ES-I3 (cell line): ENCODE measurements around the gene ACAP2.
"Not testable (repeated sequence)": the region's sequence is repeated elsewhere in the genome, so short reads cannot be mapped to it uniquely, and the experiment has no call there.

Source experiments
- H3K36me3 ChIP-seq: 2 replicates; pipeline ENCODE4 v1.6.1; 2013; ENCODE audit warnings: mild to moderate bottlenecking, low read length, control low read depth, moderate library complexity; ENCODE audit not compliant: insufficient read depth
- H3K4me1 ChIP-seq: 2 replicates; pipeline ENCODE4 v1.6.1; 2013; ENCODE audit warnings: mild to moderate bottlenecking, control low read depth, low read length; ENCODE audit not compliant: insufficient read depth
- H3K9ac ChIP-seq: 2 replicates; pipeline ENCODE4 v1.6.1; 2013; ENCODE audit warnings: low read depth, mild to moderate bottlenecking, low read length, moderate library complexity
- H3K9me3 ChIP-seq: 2 replicates; pipeline ENCODE4 v1.6.1; 2013; ENCODE audit warnings: mild to moderate bottlenecking, low read length, moderate library complexity; ENCODE audit not compliant: control insufficient read depth, insufficient read depth

ACAP2 gene

DNA sequence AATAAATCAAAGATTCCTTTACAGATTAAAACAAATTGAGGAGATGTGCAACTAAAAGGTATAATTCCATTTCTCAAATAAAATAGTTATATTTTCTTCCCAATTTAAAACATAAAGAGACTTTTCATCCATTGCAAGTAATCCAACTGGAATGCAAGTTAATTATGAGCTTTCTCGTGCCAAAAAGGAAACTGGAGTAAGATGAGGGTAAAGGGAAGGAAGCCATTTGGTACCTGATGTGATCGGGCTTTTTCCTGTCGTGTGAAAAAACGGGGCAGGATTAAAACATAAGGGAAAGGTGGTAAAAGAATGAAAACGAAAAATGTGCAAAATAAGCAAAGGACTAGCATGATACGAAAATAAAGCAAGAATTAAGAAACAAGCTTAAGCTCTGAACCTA, 130.1 kb downstream of the ACAP2 start:
- H3K9ac ChIP-seq, result no peak overlapping the region
- no peaks in the 10 kb centered on the region for H3K9me3 ChIP-seq

DNA sequence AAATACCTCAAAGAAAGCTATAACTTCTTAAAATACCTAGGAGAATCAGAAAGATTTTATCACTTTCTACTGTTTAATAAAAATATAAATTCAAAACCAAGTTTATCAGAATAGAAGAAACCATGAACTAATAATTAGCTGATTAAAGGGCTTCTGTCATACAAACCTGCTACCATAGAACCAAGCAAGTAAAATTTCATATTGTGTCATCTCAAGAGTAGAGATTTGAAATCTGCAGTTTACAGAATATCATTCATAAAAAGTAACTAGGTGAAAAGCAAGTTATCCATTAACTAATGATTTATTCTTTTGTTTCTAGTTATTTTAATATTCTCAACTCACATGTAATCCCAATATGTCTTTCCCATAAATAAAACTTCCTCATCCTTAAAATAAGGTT, 135.1 kb downstream of the ACAP2 start:
- Histone ChIP-seq H3K9me3 (no peaks in the 10 kb centered on the region), H3K36me3 (no peaks in the 10 kb centered on the region), H3K9ac (no peak overlapping the region), H3K4me1 (no peaks in the 10 kb centered on the region)

More for the DNA sequence above, 130.1 kb downstream of the ACAP2 start:
- Histone ChIP-seq H3K36me3 (no peaks in the 10 kb centered on the region), H3K4me1 (no peaks in the 10 kb centered on the region)

DNA sequence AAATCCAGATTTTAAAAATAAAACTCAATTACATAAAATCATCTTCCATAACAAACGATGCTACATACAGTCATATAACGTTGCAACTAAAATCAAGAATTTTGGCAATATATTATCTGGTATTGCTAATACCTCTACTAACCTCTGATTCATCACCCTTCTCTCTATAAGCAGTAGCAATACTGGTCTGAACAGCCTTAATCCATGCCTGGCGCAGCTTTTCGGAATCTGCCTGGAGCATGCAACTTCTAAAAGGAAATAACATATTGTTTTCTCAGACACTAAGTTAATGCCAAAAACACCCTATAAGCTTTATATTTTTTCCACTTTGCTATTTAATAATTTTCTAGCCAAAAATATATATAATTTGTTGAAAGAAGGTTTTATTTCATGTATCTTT, 136.5 kb downstream of the ACAP2 start:
- no peaks in the 10 kb centered on the region for H3K9me3 ChIP-seq
- no peak overlapping the region for H3K9ac ChIP-seq
- no peaks in the 10 kb centered on the region for H3K4me1 ChIP-seq
- peaks cover 3% of the 10 kb centered on the region; the same call in 1 of the 2 replicates for H3K36me3 ChIP-seq

DNA sequence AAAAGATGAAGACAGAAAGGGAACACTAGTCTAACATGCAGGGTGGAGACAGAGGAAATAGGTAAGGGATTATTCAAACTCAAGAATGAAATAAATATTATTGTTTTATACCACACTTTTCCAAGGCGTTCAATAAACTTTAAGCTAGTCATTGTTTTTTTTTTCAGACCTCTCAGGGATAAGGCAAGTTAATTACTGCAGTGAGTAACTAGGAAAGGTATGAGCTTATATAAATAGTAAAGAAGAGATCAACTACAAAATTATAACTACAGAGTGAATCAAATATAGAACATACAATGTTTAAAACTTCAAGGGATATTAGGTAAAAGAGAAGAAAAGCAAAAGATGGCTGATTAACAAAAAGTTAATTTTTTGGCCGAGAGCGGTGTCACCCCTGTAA, 140.4 kb downstream of the ACAP2 start:
- H3K36me3 ChIP-seq, result peaks cover 3% of the 10 kb centered on the region; the same call in 1 of the 2 replicates
- no peaks in the 10 kb centered on the region for H3K4me1 ChIP-seq
- H3K9me3 ChIP-seq, result no peaks in the 10 kb centered on the region
- no peak overlapping the region for H3K9ac ChIP-seq

DNA sequence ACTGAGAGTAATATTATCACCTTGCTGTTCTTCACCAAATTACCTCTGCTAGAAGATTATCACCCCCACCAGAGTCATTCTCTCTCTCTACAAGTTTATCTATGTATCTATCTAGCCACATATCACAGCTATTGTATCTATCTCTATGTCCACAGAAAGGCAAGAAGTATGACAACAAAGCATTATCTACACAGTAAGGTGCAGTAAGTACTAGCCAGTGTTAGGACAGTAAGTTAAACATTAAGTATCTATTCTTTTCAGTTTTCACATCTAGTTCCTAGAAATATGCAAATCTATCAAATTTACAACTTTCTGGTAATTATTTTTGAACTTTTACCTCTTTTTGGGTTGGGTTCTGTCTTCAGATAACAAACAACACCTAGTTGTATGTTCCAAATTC, 145.4 kb downstream of the ACAP2 start:
- Histone ChIP-seq H3K36me3 (peaks cover 3% of the 10 kb centered on the region; the same call in 1 of the 2 replicates), H3K4me1 (no peaks in the 10 kb centered on the region), H3K9me3 (no peaks in the 10 kb centered on the region), H3K9ac (no peak overlapping the region)

DNA sequence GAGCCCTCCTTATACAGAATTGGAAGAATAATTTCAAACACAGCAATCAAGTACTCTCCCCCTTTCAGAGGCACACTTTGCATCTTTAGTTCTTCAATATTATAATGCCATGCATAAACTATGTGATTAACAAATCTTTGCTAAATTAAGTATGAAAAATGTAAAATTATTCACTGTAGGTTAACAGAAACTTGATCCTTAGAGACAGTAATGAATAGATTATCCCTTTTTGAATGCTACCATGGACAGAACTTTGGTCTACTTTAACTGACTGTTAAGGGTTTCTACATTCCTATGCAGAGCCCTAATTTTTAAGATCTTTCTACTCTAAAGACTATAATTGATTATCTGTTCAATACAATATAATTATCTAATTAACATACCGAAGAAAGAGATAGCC, 146.2 kb downstream of the ACAP2 start:
- H3K4me1 ChIP-seq, result no peaks in the 10 kb centered on the region
- no peaks in the 10 kb centered on the region for H3K9me3 ChIP-seq
- H3K9ac ChIP-seq, result no peak overlapping the region
- peaks cover under 1% of the 10 kb centered on the region; the same call in 1 of the 2 replicates for H3K36me3 ChIP-seq

DNA sequence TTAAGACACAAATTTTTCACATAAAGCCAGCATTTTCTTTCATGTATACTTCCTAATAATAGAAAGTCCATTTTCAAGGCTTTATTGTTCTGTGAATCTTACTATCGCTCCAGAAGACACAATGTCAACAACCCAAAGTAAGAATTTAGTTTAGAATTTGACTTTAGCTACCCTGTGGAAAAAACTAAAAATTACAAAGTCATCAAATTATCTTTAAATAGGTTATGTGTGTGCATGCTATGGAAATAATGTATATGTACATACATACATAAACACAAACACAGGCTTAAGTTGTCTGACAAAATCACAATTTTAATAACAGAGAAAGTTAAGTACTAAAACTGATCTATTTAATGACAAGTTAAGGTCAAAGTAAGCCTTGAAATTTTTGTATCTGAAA, 151.7 kb downstream of the ACAP2 start:
- Histone ChIP-seq H3K4me1 (no peaks in the 10 kb centered on the region), H3K9ac (no peak overlapping the region), H3K36me3 (no peaks in the 10 kb centered on the region), H3K9me3 (no peaks in the 10 kb centered on the region)

DNA sequence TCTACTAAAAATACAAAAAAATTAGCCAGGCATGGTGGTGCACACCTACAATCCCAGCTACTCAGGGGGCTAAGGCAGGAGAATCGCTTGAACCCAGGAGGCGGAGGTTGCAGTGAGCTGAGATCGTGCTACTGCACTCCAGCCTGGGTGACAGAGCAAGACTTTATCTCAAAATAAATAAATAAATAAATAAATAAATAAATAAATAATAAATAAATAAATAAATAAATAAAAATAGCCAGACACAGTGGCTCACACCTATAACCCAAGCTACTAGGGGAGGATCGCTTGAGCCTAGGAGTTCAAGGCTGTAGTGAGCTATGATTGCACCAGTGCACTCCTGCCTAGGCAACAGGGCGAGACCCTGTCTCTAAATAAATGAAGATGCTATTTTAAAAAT, 152.2 kb downstream of the ACAP2 start:
- H3K9ac ChIP-seq, H3K4me1 ChIP-seq, H3K36me3 ChIP-seq, H3K9me3 ChIP-seq: not testable (repeated sequence)

DNA sequence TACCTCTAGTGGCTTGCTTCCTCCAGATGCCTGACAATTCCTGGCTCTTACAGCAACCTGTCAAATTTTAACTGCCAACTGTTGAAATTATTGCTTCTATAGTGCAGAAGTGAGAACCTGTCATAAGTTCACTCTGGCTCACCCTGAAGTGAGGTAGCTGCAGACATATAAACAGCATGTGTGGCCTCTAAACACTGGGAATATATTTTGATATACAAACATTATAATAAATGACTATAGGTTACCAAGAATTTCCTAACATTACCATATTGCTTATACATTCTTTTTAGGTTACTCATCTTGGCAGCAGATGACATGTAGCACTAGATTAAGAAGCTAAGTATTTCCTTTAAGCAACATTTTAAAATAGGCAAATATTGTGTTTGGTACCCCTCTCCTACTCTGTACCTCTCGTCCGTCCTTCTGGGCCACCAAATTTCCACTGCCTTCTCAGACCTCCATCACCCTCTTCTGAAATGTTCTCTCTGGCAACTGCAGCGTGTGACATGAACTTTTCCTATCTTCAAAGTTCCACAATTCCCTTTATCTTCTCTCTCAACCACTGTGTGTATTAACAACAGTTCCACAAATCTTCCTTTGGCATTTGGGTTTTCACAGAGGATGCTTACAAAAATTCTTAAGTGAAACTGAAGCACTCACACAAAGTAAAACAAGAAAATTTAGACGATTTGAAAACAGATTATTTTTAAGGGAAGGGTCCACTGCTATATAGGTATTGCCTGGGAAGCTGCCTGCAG, 156.5 kb downstream of the ACAP2 start:
- H3K9me3 ChIP-seq, result no peaks in the 10 kb centered on the region
- H3K36me3 ChIP-seq, result no peaks in the 10 kb centered on the region
- no peaks in the 10 kb centered on the region for H3K4me1 ChIP-seq
- no peak overlapping the region for H3K9ac ChIP-seq

DNA sequence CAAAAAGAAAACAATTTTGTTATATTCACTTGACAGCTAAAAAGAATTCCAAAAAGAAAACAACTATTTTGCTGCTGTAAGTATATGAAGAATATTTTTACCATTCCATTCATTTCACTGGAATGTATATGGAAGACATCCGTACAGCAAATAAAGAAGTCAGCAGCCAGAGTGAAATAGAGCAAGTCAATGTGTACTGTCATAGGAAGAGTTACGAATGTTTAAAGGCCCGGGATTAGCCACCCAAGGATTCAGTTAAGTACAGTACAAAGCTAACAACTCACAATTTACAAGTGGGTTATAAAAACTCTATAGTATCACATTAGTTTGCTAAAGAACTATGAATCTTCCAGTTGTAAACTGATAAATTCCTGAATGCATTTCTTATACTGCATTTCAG, 157.4 kb downstream of the ACAP2 start:
- H3K4me1 ChIP-seq, result no peaks in the 10 kb centered on the region
- no peaks in the 10 kb centered on the region for H3K9me3 ChIP-seq
- no peaks in the 10 kb centered on the region for H3K36me3 ChIP-seq
- no peak overlapping the region for H3K9ac ChIP-seq

DNA sequence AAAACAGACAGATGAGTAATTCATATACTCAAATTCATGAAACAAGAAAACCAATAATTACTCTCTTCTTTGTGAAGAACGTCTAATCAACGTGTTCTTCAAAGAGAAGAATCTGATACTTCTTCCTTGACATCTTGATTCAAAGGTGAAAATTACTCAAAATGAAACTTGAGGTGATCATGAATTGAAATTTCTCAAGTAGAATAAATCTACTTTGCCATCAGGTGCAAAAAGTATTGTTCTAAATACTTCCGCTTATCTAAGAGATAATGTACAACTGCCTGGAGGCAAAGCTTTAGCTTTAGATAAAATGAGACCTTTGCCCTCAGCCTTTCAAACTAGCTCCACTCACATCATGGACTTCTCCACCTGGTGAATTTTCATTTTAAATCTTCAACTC, 158.0 kb downstream of the ACAP2 start:
- no peaks in the 10 kb centered on the region for H3K9me3 ChIP-seq
- no peak overlapping the region for H3K9ac ChIP-seq
- no peaks in the 10 kb centered on the region for H3K4me1 ChIP-seq
- H3K36me3 ChIP-seq, result no peaks in the 10 kb centered on the region

DNA sequence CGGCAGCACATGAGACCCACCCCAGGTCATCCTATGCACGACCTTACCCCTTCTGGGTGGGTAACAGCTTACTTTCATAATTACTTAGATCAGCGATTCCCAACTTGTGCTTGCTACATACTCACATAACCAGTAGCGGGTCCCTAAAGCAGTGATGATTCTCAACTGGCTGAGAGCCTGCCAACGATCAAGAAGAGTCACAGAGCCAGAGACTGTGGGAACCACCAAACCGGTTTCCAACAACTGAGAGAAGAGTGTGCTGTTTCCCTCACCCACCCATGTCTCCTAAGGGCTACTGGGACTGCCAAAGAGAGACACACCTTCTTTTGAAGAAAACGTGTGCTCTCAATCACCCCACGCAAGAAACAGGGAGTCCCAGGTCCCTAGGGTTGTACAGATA, 159.9 kb downstream of the ACAP2 start:
- no peak overlapping the region for H3K9ac ChIP-seq
- no peaks in the 10 kb centered on the region for H3K4me1 ChIP-seq
- no peaks in the 10 kb centered on the region for H3K36me3 ChIP-seq
- no peaks in the 10 kb centered on the region for H3K9me3 ChIP-seq

DNA sequence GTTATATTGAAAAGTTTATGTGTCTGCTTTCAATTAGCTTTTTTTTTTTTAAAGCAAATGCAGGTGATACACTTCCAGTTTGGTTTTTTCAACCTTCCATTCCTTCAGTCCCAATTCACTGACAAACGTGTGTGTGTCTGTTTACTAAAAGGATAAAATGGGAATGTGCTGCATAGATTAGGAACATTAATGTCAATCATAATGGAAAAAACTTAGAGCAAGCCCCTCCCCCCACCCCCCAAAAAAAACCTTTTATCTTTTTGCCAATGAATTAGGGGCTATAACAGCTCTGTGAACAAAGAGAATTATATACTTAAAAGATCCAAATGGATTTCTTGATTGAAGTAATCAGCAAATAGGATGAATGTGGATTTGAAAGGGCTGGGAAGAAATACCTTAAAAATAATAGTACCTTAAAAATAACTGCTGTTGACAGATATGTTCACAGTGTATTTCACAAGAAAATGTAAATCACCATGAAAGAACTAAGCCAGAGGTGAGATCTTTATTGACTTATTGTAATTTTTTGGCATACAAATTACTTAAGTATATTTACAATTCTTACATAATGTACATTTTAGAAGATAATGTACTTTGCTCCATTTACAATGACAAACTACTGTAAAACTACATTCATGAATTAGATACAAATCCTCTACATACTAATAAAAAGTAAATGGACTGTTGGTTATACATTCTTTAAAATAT, 168.4 kb downstream of the ACAP2 start:
- H3K9ac ChIP-seq, result no peak overlapping the region
- H3K4me1 ChIP-seq, result peaks cover 3% of the 10 kb centered on the region; the same call in 1 of the 2 replicates
- no peaks in the 10 kb centered on the region for H3K9me3 ChIP-seq
- H3K36me3 ChIP-seq, result 0 out of 2 replicates have a peak, but pooled peaks cover under 1% of the 10 kb centered on the region

DNA sequence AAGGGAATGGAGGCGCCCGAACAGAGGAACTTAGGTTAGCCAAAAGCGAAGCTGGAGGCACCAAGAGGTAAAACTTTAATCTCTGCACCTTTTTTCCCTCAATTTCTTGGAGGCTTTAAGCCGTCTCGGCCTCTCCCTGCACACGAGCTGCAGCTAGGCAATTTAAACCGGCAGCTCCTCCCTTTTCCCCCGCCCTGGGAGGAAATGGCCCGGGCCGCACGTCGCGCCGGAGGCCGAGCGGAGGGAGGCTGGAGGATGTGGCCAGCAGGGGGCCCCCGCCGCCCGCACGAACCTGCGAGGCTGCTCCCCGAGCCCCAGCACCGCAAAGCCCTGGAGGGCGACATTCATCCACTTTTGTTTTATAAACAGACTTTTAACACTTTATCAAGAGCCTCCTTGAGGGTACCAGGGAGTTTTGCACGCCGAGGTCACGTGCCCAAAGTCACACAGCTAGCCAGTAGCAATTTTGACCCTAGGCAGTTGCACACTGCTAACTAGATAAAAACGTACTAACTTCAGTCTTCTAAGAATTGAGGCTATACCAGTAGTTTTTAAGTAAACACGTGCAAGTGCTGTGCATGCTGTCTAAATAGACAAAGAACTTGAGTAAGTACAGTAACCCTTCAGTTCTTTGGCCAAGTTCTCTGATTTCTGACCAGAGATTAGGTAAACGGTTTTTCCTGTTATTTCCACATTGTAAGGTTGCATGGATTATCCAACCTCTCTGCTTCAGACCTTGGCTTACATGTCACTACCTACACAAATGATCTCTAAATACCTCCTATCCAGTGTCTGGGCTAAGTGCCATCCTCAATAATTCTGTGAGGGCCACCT, 171.2 kb downstream of the ACAP2 start:
- Histone ChIP-seq H3K36me3 (peaks cover 6% of the 10 kb centered on the region; the same call in 1 of the 2 replicates), H3K9me3 (no peaks in the 10 kb centered on the region), H3K9ac (peak overlapping the region; percentile 82), H3K4me1 (peaks cover 7% of the 10 kb centered on the region; the same call in 1 of the 2 replicates)
